OCI-LY7 (cell line): ENCODE measurements around the gene LIMS1. TPM values are rescaled to one million over a fixed set of nuclear protein-coding genes. Genes with fewer than 3 reads are reported as not detected.
A peak's percentile ranks its signal among the peaks of the same experiment; 100 is the strongest.

Experiments
- BruUV-seq: library from RNA; stranded (reverse); fragments of 400-500 nt; replicated peaks from 2 replicates; lab custom pipeline; 2021; lab: Mats Ljungman, UMichigan
- CTCF ChIA-PET: fragments of 300-600 bp; sonication (Branson Sonifier 250); formaldehyde crosslinking; loops from one replicate; lab custom pipeline; 2022; ENCODE audit warnings: antibody characterized with exemption; ENCODE audit not compliant: unreplicated experiment; lab: Charles Lee
- POLR2A ChIA-PET: fragments of 300-600 bp; sonication (Branson Sonifier 250); formaldehyde crosslinking; loops from one replicate; lab custom pipeline; 2022; ENCODE audit warnings: antibody characterized with exemption; lab: Charles Lee
- DNase-seq: peaks from one replicate; pipeline ENCODE4 v3.0.0-alpha.2; 2015; ENCODE audit warnings: low spot score
- H2AFZ ChIP-seq: fragments of 200-600 bp; sonication (generic), shearing (Covaris generic); 2 replicates; pipeline ENCODE4 v1.6.1; 2014; ENCODE audit warnings: mild to moderate bottlenecking, antibody characterized with exemption, low read length, moderate library complexity
- H3K27ac ChIP-seq: fragments of 200-600 bp; sonication (generic); 2 replicates; pipeline ENCODE4 v1.5.1; 2014; ENCODE audit warnings: mixed run types, low read depth, mild to moderate bottlenecking, moderate library complexity, low read length, inconsistent platforms; ENCODE audit not compliant: poor library complexity, severe bottlenecking
- H3K36me3 ChIP-seq: fragments of 200-600 bp; sonication (generic); 2 replicates; pipeline ENCODE4 v1.6.1; 2014; ENCODE audit warnings: mild to moderate bottlenecking, antibody characterized with exemption, low read length, moderate library complexity, mixed read lengths; ENCODE audit not compliant: insufficient read depth
- H3K4me1 ChIP-seq: fragments of 200-600 bp; sonication (generic); 2 replicates; pipeline ENCODE4 v1.5.1; 2014; ENCODE audit warnings: mild to moderate bottlenecking, low read length; ENCODE audit not compliant: insufficient read depth, poor library complexity, severe bottlenecking
- H3K4me2 ChIP-seq: fragments of 200-600 bp; sonication (generic); 2 replicates; pipeline ENCODE4 v1.6.1; 2014; ENCODE audit warnings: mild to moderate bottlenecking, low read length
- H3K4me3 ChIP-seq: fragments of 200-600 bp; sonication (generic); 2 replicates; pipeline ENCODE4 v1.5.1; 2014; ENCODE audit warnings: mild to moderate bottlenecking, low read depth, low read length; ENCODE audit not compliant: poor library complexity, severe bottlenecking
- H3K79me2 ChIP-seq: fragments of 200-600 bp; sonication (generic); 2 replicates; pipeline ENCODE4 v1.6.1; 2016; ENCODE audit warnings: low read depth, mild to moderate bottlenecking, low read length, moderate library complexity, mixed read lengths; ENCODE audit not compliant: insufficient read depth
- H3K9me2 ChIP-seq: fragments of 200-600 bp; sonication (generic); 2 replicates; pipeline ENCODE4 v1.6.1; 2016; ENCODE audit warnings: mild to moderate bottlenecking, low read length, mixed read lengths; ENCODE audit not compliant: insufficient read depth
- H3K9me3 ChIP-seq: fragments of 200-600 bp; sonication (generic); 2 replicates; pipeline ENCODE4 v1.6.1; 2014; ENCODE audit warnings: mild to moderate bottlenecking, mixed run types, low read length, mixed read lengths
- H4K20me1 ChIP-seq: fragments of 200-600 bp; sonication (generic); 2 replicates; pipeline ENCODE4 v1.6.1; 2014; ENCODE audit warnings: mild to moderate bottlenecking, antibody characterized with exemption, low read length, moderate library complexity, mixed read lengths; ENCODE audit not compliant: insufficient read depth
- CTCF ChIP-seq: fragments of 200-600 bp; sonication (generic); conservative IDR thresholded peaks from 2 replicates; pipeline ENCODE4 v1.5.1; 2014; ENCODE audit warnings: mild to moderate bottlenecking, antibody characterized with exemption, low read length, moderate library complexity, mixed read lengths
- EZH2phosphoT487 ChIP-seq: fragments of 200-600 bp; sonication (generic); IDR thresholded peaks from 2 replicates; pipeline ENCODE4 v1.6.1; 2018; ENCODE audit warnings: low read depth, borderline replicate concordance, mild to moderate bottlenecking, mixed run types, antibody characterized with exemption, low read length, moderate library complexity, mixed read lengths
- intact Hi-C: fragments of 100-400 bp; cut with micrococcal nuclease; formaldehyde crosslinking; loops from one replicate; pipeline ENCODE4 v1.10.0; 2022; ENCODE audit not compliant: unreplicated experiment
- total RNA-seq, 2 experiments: library from RNA; depleted of rRNA in 1 of 2; stranded (reverse); fragments of >200 nt in 1 of 2; shearing (Covaris generic) in 1 of 2; gene quantifications; 2 replicates each; pipeline ENCODE4 v1.2.3, GENCODE V29; 2014 to 2022

Gene LIMS1
- total RNA-seq, 2 experiments from 2014 or later, result 53.3 to 74.7 TPM

GRCh38 chr2:108579623-108580022 is 45.4 kb downstream of the LIMS1 start:
- H3K4me3 ChIP-seq, result no peak overlapping the region
- no peak for DNase-seq
- POLR2A ChIA-PET, result no interaction called here
- H3K4me2 ChIP-seq, result no peak overlapping the region
- intact Hi-C loops, result loop anchor here (5.0 kb wide), 3 partner anchors 132 to 382 kb away; partner anchors contain the start of gene GCC2
- BruUV-seq, result no TSS peak
- H3K27ac ChIP-seq, result no peak overlapping the region
- CTCF ChIA-PET, result no interaction called here
- H3K9me2 ChIP-seq, result no peaks in the 10 kb centered on the region
- TF ChIP-seq CTCF (no peak), EZH2phosphoT487 (no peak)
- H2AFZ ChIP-seq, result no peak overlapping the region
- H3K36me3 ChIP-seq, result no peaks in the 10 kb centered on the region
- H3K4me1 ChIP-seq, result peaks cover 21% of the 10 kb centered on the region
- peaks cover 8% of the 10 kb centered on the region; the same call in 1 of the 2 replicates for H4K20me1 ChIP-seq
- H3K9me3 ChIP-seq, result no peaks in the 10 kb centered on the region
- H3K79me2 ChIP-seq, result no peaks in the 10 kb centered on the region

- TF ChIP-seq CTCF, result no peak
- no peak overlapping the region for H2AFZ ChIP-seq
- H3K79me2 ChIP-seq, result no peaks in the 10 kb centered on the region
- CTCF ChIA-PET, result no interaction called here
- no peaks in the 10 kb centered on the region for H3K36me3 ChIP-seq
- POLR2A ChIA-PET, result no interaction called here
- H3K4me1 ChIP-seq, result peaks cover 21% of the 10 kb centered on the region
- no peaks in the 10 kb centered on the region for H3K9me2 ChIP-seq
- H3K4me2 ChIP-seq, result no peak overlapping the region
- H3K27ac ChIP-seq, result no peak overlapping the region
- intact Hi-C loops, result loop anchor here (5.0 kb wide), 3 partner anchors 133 to 383 kb away; partner anchors contain the start of gene GCC2
- no peaks in the 10 kb centered on the region for H3K9me3 ChIP-seq
- H4K20me1 ChIP-seq, result peaks cover 5% of the 10 kb centered on the region; the same call in 1 of the 2 replicates
- BruUV-seq, result no TSS peak
- H3K4me3 ChIP-seq, result no peak overlapping the region
- no peak for DNase-seq
Observed at GRCh38 chr2:108580050-108580449, 45.8 kb downstream of the LIMS1 start.

- ChIA-PET CTCF (interaction anchor here (1.0 to 1.8 kb wide), 4 partner anchors 9 to 52 kb away, joined by 3 to 7 read pairs (median 6); no protein-coding TSS in a partner anchor), POLR2A (interaction anchor here (0.6 to 1.3 kb wide), 5 partner anchors 12 to 143 kb away, joined by 3 to 5 read pairs (median 4); no protein-coding TSS in a partner anchor)
- TF ChIP-seq CTCF (peak; percentile 86), EZH2phosphoT487 (no peak)
- Histone ChIP-seq H3K9me3 (no peaks in the 10 kb centered on the region), H3K36me3 (no peaks in the 10 kb centered on the region), H3K4me3 (no peak overlapping the region), H3K27ac (no peak overlapping the region), H4K20me1 (no peaks in the 10 kb centered on the region), H2AFZ (no peak overlapping the region), H3K79me2 (no peaks in the 10 kb centered on the region), H3K9me2 (no peaks in the 10 kb centered on the region), H3K4me2 (peak overlapping the region; percentile 30; the same call in 1 of the 2 replicates), H3K4me1 (peaks cover 28% of the 10 kb centered on the region)
- BruUV-seq, result no TSS peak
- DNase-seq, result peak; percentile 79
- intact Hi-C loops, result loop anchor here (1.0 to 5.0 kb wide), 5 partner anchors 49 to 387 kb away; partner anchors contain the start of genes GCC2 and LIMS1
Observed at GRCh38 chr2:108583903-108584520, 49.7 kb downstream of the LIMS1 start.
